ENCODE measurements around the gene ENAH.

DNA sequence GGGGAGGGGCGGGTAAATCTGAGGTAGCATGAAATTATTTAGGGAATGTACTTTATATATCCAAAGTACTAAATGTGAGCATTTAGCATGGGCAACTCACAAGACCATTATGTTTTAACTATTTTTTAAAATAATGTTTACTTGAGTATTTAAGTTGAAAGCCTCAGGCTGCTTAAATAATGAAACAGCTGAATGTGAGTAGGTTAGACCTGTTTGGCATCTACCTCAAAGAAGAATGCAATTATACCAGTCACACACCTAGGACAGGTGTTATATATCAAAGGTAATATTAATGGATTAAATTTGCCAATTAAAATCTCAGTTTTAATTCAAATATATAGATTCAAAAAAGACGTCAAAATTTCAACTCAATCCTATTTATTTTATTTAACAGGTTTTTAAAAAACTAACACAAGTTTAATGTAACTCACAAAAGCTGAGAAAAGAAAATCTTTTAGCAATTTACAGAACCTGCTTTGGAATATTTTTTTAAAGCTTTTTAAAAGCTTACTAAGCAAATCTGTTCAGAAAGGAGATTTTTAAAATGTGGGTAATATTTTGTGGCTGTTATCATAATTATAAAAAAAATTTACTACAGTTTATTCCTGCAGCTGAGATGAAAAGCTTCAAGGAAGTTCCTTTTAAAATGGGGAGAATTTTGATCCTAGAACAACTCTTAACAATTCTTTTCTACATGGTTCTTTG, 120.5 kb downstream of the ENAH start:
- TF ChIP-seq YY1 (IDR thresholded peaks at IDR 0.05; ENCODE audit: insufficient read depth, insufficient read length) (no peak), SUZ12 (IDR thresholded peaks at IDR 0.05; ENCODE audit: extremely low read depth, insufficient read depth, insufficient read length) (no peak), ZNF274 (IDR thresholded peaks at IDR 0.05; ENCODE audit: low read depth, low read length) (no peak)
